Hematopoietic multipotent progenitor cell treated with erythropoietin and hydrocortisone succinate and interleukin-3 and kit ligand, for 4 days (in vitro differentiated cells): ENCODE results near the gene NCOA3.

Source experiments
- DNase-seq: peaks from one replicate; pipeline ENCODE4 v3.0.0-alpha.2; 2015

Gene NCOA3

GRCh38 chr20:47684306-47685080 lies 182.8 kb downstream of the NCOA3 start:
- no peak for DNase-seq

- no peak for DNase-seq
Measured at GRCh38 chr20:47686545-47686944, 184.9 kb downstream of the NCOA3 start.

DNA sequence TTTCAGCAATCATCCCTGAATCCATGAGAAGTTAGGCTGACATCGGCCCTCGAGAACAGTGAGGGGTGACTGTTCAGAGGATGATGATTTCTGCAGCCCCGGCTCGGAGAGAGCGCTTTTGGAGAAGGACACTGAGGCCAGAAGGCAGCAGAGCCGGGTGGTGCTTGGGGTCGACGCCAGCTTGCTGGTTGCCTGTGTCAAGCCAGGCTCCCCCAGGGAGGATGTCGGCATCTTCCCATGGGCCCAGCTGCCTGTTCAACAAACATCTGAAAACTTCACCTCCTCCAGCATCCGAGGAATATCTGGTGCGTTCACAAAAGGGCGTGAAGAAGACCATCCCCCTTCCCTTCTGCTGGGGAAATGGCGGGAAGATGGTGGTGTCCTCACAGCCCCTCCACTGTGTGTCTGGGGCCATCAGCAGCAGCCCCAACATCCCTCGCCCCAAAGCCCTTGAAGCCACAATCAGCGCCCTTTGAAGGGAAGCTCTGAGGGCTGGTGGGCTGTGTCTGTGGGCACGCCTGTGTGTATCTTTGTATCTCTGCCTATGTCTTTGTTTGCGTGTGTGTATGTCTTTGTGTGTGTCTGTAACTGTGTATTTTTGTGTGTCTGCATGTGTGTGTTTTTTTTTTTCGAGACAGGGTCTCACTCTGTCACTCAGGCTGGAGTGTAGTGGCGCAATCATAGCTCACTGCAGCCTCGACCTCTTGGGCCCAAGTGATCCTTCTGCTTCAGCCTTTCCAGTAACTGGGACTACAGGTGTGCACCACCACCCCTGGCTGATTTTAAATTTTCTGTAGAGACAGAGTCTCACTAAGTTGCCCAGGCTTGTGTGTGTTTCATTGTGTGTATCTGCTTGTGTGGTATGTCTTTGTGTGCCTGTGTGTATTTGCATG lies 185.7 kb downstream of the NCOA3 start:
- DNase-seq, result no peak

DNA sequence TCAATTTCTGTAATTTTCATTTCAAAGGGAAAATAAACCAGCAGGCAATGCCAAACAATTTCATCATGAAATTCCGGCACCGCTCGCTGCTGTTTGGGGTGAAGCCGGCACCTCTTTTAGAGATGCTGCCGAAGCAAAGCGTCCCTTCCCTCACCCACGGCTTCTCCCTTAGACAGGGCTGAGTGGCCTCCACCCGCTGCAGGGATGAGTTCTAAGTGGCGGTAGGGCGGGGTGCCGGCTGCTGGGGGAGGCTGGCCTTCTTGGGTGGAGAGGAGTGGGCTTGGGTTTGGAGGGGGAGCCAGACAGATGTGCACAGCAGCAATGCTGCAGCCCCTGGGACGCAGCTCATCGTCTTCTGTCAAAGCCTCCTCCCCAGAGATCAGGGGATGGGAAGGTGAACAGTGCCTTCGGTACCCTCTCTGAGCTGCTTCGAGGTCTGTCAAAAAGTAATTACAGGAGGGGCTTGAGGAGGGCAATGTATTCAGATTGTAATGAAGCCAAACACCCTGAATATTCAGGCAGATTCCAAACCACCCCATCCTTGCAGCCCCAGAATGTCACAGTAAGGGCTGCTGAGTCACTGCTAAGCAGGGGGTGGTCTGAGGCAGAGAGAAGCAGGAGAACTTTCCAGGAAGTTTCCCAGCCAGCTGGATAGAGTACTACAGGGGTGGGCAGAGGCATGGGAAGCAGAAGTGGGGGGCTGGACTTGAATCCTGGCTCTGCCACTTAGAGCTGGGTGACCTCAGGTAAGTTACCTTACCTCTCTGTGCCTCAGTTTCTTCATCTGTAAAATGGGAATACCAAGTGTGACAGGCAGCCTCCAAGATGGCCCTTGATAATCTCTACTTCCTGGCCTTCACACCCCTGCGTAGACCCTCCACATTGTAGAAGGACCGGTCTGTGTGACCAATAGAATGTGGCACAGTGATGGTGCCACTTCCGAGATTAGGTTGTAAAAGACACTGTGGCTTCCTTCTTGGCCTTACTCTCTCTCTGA lies 187.0 kb downstream of the NCOA3 start:
- no peak for DNase-seq

GRCh38 chr20:47689731-47690130 lies 188.0 kb downstream of the NCOA3 start:
- DNase-seq, result no peak

DNA sequence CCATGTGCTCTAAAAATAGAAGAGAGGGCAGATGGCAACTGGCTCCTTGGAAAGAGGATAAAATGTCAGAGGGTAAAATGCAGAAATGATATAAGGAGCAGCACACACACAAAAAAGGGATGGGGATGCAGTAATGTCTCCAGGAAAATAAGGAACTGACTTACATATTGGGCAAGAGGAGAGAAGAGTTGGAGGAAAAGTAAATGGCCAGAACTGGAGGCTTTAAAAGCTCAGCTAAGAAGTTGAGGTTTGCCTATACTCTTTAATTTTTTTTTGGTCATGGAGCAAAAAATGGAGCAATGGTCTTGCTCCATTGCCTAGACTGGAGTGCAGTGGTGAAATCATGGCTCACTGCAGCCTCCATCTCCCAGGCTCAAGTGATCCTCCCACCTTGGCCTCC lies 189.9 kb downstream of the NCOA3 start:
- DNase-seq, result peak; percentile 41

DNA sequence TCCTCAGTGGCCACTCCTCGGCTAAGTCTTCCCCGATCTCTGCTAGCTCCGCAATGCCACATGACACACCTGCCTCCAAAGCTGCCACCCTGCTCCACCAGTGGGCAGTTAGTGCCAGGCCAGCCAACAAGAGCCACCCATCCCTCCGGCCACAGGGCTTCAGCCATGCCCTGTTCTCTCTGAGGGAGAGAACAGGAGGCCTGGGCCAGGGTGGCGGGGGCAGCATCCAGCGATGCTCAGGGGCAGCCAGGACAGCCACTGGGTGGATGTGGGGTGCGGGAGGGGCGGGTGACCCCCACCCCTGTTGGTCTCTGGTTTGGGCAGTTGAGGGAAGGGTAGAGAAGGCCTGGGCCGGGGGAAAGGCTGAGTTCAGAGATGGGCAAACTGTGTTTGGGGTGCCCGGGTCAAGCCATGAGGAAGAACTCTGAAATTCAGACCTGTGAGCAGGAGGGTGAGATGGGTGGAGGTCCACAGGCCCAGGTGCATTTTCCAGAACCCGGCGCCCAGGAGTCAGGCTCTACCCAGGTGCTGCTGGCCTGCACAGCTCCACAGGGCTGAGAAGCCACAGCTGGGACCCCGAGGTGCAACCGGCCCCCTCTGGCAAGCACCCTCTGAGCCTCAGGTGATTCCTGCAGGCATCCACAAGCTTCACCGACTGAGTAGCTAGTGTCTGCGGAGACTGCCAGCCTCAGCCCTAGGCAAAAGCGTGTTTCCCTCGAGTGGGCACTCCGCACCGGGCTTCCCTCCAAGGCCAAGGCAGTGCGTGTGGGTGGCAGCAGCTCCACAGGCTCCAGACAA lies 192.5 kb downstream of the NCOA3 start:
- no peak for DNase-seq

- no peak for DNase-seq
Measured at GRCh38 chr20:47696856-47697255, 195.2 kb downstream of the NCOA3 start.

DNA sequence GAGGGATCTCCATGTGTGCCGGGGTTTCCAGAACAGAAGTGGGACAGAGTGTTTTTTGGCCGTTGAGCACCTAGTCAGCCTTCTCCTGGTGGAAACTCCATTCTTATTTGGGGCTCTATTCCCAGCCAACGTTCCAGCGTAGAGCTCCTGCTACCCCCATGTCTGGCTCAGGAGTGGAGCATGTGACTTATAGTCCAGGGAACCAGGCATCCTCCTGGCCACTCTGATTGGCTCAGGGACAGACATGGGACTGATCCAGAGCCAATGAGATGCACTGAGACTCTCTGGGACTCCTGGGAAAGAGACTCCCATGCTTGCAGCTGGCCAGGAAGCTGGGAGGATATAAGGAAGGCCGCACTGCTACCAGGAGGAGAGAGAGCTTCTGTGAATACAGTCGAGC lies 196.5 kb downstream of the NCOA3 start:
- no peak for DNase-seq

DNA sequence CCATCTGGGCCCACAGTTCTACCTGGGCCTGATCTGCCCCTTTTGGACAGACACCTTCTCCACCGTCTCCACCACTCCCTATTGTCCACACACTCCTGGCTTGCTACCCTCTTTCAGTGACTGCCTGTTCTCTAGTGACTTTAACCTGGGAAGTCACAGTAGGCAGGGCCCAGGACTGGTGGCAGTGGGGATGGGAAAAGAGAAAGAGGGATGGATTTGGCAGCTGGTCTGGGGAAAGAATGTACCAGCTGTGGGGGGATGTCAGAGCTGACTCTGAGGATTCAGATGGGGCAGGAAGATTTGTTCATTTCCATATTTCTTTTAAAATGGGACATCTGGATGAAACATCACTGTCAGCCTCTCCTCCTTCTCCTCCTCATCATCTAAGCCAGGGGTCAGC lies 198.1 kb downstream of the NCOA3 start:
- no peak for DNase-seq

GRCh38 chr20:47700327-47700726 lies 198.6 kb downstream of the NCOA3 start:
- no peak for DNase-seq

DNA sequence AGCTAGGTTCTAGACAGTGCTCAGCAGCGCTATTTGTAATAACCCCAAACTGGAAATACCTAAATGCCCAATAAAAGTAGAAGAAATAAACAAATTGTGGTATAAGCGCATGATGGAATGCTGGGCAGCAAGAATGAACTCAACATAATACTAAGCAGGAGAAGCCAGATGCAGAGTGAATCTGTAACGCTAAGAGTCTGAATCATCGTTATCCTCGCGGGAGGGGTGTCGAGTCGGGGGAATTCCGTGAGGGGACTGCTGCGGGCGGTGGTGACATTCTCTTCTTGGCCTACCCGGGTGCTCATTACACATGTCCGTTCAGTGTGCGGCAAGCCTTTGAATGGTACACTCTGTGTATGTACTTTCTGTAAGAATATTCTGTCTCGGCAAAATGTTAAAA lies 199.9 kb downstream of the NCOA3 start:
- no peak for DNase-seq

- DNase-seq, result no peak
Measured at GRCh38 chr20:47703748-47704147, 202.1 kb downstream of the NCOA3 start.

- DNase-seq, result no peak
Measured at GRCh38 chr20:47704746-47705496, 203.2 kb downstream of the NCOA3 start.

- DNase-seq, result no peak
Measured at GRCh38 chr20:47705497-47705856, 203.8 kb downstream of the NCOA3 start.

- DNase-seq, result no peak
Measured at GRCh38 chr20:47706345-47706744, 204.7 kb downstream of the NCOA3 start.
